Keratinocyte (primary cell): Measurements from ENCODE around the gene PKHD1. TPM values are rescaled to one million over a fixed set of nuclear protein-coding genes. Genes with fewer than 3 reads are reported as not detected.
A peak's percentile ranks its signal among the peaks of the same experiment; 100 is the strongest.

Experiments used
- DNase-seq: peaks from one replicate; pipeline ENCODE4 v3.0.0-alpha.2; 2011; ENCODE audit warnings: low read depth, missing footprints, low spot score
- FAIRE-seq: peaks from 2 replicates; lab custom pipeline; 2011; peaks lifted over from hg19 to GRCh38; lab: Jason Lieb, UNC
- H2AFZ ChIP-seq: 2 replicates; pipeline ENCODE4 v1.6.0; 2012; ENCODE audit warnings: low read length, control low read depth, inconsistent platforms; ENCODE audit not compliant: control insufficient read depth
- H3K27ac ChIP-seq: 2 replicates; pipeline ENCODE4 v1.5.1; 2011; ENCODE audit warnings: low read length; ENCODE audit not compliant: control insufficient read depth, insufficient read depth
- H3K27me3 ChIP-seq: 3 replicates; pipeline ENCODE4 v1.6.0; 2011; ENCODE audit warnings: low read length; ENCODE audit not compliant: control insufficient read depth, insufficient read depth; ENCODE audit errors: extremely low read depth
- H3K36me3 ChIP-seq, 2 experiments: 2 replicates in 1 of 2; 3 replicates in 1 of 2; pipeline ENCODE4 v1.5.1; 2011; ENCODE audit warnings: low read length in 2 of 2, mild to moderate bottlenecking in 1 of 2; ENCODE audit not compliant: control insufficient read depth in 2 of 2, insufficient read depth in 2 of 2; ENCODE audit errors: extremely low read depth in 1 of 2
- H3K4me1 ChIP-seq: 3 replicates; pipeline ENCODE4 v1.5.1; 2011; ENCODE audit warnings: low read length; ENCODE audit not compliant: control insufficient read depth, insufficient read depth; ENCODE audit errors: extremely low read depth
- H3K4me2 ChIP-seq: 3 replicates; pipeline ENCODE4 v1.6.0; 2011; ENCODE audit warnings: low read depth, low read length; ENCODE audit not compliant: control insufficient read depth, insufficient read depth; ENCODE audit errors: extremely low read depth
- H3K4me3 ChIP-seq, 3 experiments: fragments of 200-600 bp in 1 of 3; sonication (generic) in 1 of 3; 2 replicates in 2 of 3; 3 replicates in 1 of 3; pipeline ENCODE4 v1.5.1; 2011 to 2016; ENCODE audit warnings: low read length in 3 of 3, mild to moderate bottlenecking in 3 of 3, control low read depth in 2 of 3, inconsistent platforms in 1 of 3, low read depth in 1 of 3, mixed read lengths in 1 of 3, mixed run types in 1 of 3, moderate library complexity in 1 of 3; ENCODE audit not compliant: control insufficient read depth in 2 of 3, insufficient read depth in 2 of 3; ENCODE audit errors: extremely low read depth in 1 of 3
- H3K79me2 ChIP-seq: 2 replicates; pipeline ENCODE4 v1.6.0; 2012; ENCODE audit warnings: low read length; ENCODE audit not compliant: control insufficient read depth, insufficient read depth
- H3K9ac ChIP-seq: 3 replicates; pipeline ENCODE4 v1.6.0; 2011; ENCODE audit warnings: low read length; ENCODE audit not compliant: control insufficient read depth, insufficient read depth; ENCODE audit errors: extremely low read depth
- H3K9me1 ChIP-seq: 3 replicates; pipeline ENCODE4 v1.6.0; 2011; ENCODE audit warnings: low read length; ENCODE audit not compliant: control insufficient read depth, insufficient read depth; ENCODE audit errors: extremely low read depth
- H3K9me3 ChIP-seq: 2 replicates; pipeline ENCODE4 v1.5.1; 2012; ENCODE audit warnings: low read depth, low read length; ENCODE audit not compliant: control insufficient read depth
- H4K20me1 ChIP-seq: 3 replicates; pipeline ENCODE4 v1.6.0; 2011; ENCODE audit warnings: low read length; ENCODE audit not compliant: control insufficient read depth, insufficient read depth; ENCODE audit errors: extremely low read depth
- EZH2 ChIP-seq: IDR thresholded peaks from one replicate; pipeline ENCODE4 v1.6.1; 2012; ENCODE audit warnings: inconsistent platforms, mild to moderate bottlenecking, low read length, moderate library complexity
- dilution Hi-C: fragments of 300-500 bp; cut with MboI; formaldehyde crosslinking; loops from one replicate; pipeline ENCODE4 v1.7.0; 2020; ENCODE audit warnings: low sequenced_read_pairs; ENCODE audit not compliant: extremely low pct_ligation_motif_present
- polyA plus RNA-seq, 5 experiments: library from polyadenylated mRNA; depleted of rRNA in 3 of 5; stranded (reverse) in 3 of 5; stranded (forward) in 1 of 5; unstranded in 1 of 5; fragments of >200 nt; gene quantifications; 1 replicate in 1 of 5; 2 replicates in 3 of 5; 3 replicates in 1 of 5; pipeline versions ENCODE4 v1.2.1 to v1.2.3, GENCODE V29; 2011 to 2012; ENCODE audit warnings: missing spikeins in 2 of 5, low read depth in 1 of 5, low replicate concordance in 1 of 5
- TF ChIP-seq, protein P1 (sequence below), 3 experiments: IDR thresholded peaks in 1 of 3; conservative IDR thresholded peaks in 1 of 3; optimal IDR thresholded peaks in 1 of 3; 2 replicates in 2 of 3; 3 replicates in 1 of 3; pipeline versions ENCODE3 to v1.5.1; 2011; ENCODE audit warnings: low read length in 3 of 3, mild to moderate bottlenecking in 3 of 3, moderate library complexity in 2 of 3, control low read depth in 1 of 3, inconsistent platforms in 1 of 3; ENCODE audit not compliant: insufficient read depth in 2 of 3; ENCODE audit errors: extremely low read depth in 1 of 3

The PKHD1 gene
- polyA plus RNA-seq, 1 donor (not counting 4 experiments of a cell fraction or from before 2014, with no cell fraction given), result under 0.01 TPM

DNA sequence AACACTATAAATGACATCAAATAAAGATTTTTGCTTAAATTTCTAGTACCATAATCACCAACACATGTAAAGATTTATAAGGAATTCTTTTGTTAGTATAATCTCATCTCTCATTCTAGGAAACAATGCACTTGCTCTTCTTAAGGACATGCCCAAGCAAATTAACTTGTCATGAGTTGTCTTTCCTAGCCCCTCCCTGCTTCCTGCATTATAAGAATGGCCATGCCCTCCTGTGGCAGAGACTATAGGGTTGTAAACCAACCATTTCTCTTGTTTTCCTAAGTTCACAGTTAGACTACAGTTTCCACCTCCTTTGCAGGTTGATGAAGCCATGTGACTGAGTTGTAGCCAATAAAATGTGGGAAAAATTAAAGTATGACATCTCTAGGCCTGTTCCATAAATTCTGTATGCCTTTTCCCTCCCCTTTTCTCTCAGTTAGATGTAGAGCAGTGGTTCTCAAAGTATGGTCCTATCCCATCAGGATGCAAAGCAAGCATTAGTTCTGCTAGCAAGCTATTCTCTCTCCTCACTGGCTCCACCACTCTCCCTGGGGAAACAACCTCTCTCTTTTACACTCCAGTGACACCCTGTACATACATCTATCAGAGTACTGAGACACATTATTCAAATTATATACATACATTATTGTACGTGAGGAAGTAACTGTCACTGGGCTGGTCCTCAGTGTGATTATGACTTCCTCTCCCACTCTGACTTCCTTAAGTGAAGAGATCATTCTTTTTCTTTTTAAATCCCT lies 295.0 kb downstream of the PKHD1 start:
- FAIRE-seq (peak; percentile 89), DNase-seq (no peak)
- Histone ChIP-seq H3K4me2 (no peak overlapping the region), H3K79me2 (no peaks in the 10 kb centered on the region), H2AFZ (peak overlapping the region; percentile 70), H3K9me1 (no peaks in the 10 kb centered on the region), H3K9me3 (no peaks in the 10 kb centered on the region), H3K9ac (no peak overlapping the region), H3K27me3 (no peaks in the 10 kb centered on the region), H3K4me1 (peaks cover 8% of the 10 kb centered on the region), H4K20me1 (no peaks in the 10 kb centered on the region), H3K27ac (no peak overlapping the region), H3K36me3 (no peaks in the 10 kb centered on the region), H3K4me3 (no peak overlapping the region)
- dilution Hi-C loops, result no loop called here
- TF ChIP-seq EZH2, result no peak
- TF ChIP-seq, protein P1, sequence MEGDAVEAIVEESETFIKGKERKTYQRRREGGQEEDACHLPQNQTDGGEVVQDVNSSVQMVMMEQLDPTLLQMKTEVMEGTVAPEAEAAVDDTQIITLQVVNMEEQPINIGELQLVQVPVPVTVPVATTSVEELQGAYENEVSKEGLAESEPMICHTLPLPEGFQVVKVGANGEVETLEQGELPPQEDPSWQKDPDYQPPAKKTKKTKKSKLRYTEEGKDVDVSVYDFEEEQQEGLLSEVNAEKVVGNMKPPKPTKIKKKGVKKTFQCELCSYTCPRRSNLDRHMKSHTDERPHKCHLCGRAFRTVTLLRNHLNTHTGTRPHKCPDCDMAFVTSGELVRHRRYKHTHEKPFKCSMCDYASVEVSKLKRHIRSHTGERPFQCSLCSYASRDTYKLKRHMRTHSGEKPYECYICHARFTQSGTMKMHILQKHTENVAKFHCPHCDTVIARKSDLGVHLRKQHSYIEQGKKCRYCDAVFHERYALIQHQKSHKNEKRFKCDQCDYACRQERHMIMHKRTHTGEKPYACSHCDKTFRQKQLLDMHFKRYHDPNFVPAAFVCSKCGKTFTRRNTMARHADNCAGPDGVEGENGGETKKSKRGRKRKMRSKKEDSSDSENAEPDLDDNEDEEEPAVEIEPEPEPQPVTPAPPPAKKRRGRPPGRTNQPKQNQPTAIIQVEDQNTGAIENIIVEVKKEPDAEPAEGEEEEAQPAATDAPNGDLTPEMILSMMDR (optimal IDR thresholded peaks at IDR 0.05 in 1 of 3, IDR thresholded peaks at IDR 0.05 in 1 of 3, conservative IDR thresholded peaks at IDR 0.05 in 1 of 3; ENCODE audit: extremely low read depth in 1 of 3, insufficient read depth in 2 of 3, low read length in 3 of 3), result peak in 1 of 3 experiments; percentile 38

DNA sequence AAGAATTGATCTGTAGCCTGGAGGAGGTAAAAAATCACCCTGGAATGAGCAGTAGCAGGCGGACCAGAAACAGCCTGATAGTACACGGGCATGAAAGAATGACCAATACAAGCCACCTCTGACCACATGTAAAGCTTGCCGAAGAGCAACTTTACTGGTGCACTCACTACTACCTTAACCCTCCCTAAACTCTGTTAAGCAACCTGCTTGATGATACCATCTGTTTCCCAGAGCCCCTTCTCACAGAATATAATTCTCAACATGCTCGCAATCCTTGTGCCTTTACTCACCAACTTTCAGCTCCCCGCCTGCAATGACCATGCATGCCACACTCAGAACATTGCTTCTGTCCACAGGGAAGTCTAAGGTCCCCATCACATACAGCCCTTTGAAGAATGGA lies 296.5 kb downstream of the PKHD1 start:
- no peak for DNase-seq
- Histone ChIP-seq H3K27me3 (no peaks in the 10 kb centered on the region), H3K27ac (no peak overlapping the region), H3K4me1 (peaks cover 8% of the 10 kb centered on the region), H4K20me1 (no peaks in the 10 kb centered on the region), H3K36me3 (no peaks in the 10 kb centered on the region), H3K9ac (no peak overlapping the region), H3K4me2 (no peak overlapping the region), H3K79me2 (no peaks in the 10 kb centered on the region), H3K9me3 (no peaks in the 10 kb centered on the region), H3K9me1 (no peaks in the 10 kb centered on the region), H2AFZ (no peak overlapping the region), H3K4me3 (no peak overlapping the region)
- TF ChIP-seq, protein P1 (optimal IDR thresholded peaks at IDR 0.05 in 1 of 3, IDR thresholded peaks at IDR 0.05 in 1 of 3, conservative IDR thresholded peaks at IDR 0.05 in 1 of 3; ENCODE audit: extremely low read depth in 1 of 3, insufficient read depth in 2 of 3, low read length in 3 of 3), result no peak
- no peak for TF ChIP-seq EZH2
- no peak for FAIRE-seq
- dilution Hi-C loops, result no loop called here
